HG03521 (cell line): Measurements from ENCODE around the gene TARBP1.
"Not testable (repeated sequence)": the region's sequence is repeated elsewhere in the genome, so short reads cannot be mapped to it uniquely, and the experiment has no call there.

Experiments
- ATAC-seq: cut with Tn5 transposase; IDR thresholded peaks from one replicate; pipeline ENCODE4 v1.9.1; 2021; ENCODE audit warnings: mild to moderate bottlenecking, moderate library complexity; ENCODE audit not compliant: unreplicated experiment

TARBP1 gene

GRCh38 chr1:234368320-234369032, 110.5 kb downstream of the TARBP1 start:
- no peak for ATAC-seq

DNA sequence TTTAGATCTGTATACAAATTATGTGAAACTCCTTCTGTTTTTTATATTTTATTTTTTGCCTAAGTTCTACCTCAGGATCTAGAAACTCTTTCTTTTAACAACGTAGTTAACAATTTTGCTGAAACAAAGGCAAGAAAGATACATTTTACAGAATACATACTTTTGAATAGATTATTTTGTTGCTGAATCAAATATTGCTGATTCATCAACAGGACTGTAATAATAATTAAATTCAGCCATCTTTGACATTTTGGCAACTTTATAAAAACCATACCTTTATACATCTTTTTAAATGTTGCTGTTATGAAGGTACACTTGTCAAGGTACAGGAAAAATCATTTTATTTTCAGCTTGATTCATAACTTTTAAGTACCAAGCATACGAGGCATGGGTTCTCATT, 116.4 kb downstream of the TARBP1 start:
- ATAC-seq: no peak

DNA sequence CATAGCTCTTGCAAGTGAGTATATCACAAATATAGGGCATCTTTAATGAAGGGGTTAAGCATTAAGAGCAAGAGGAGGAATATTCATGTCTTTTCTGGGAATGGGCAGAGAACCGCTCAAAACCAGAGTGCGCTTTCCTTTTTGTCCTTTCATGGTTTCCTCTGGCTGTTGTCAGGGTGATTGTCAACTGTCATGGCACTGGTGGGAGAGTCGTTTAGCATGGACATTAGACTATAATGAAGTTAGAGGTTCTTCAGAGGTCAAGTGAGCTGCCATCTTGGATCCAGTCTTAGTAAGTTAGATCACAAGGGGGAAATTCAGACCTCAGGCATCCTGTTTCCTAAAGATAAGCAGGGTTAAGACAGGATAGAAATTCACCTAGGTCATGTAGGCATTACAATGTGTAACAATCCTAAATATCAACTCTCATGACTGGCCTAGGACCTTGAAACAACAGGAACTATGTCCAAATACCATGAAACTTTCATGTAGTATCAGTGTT, 117.8 kb downstream of the TARBP1 start:
- ATAC-seq: no peak

DNA sequence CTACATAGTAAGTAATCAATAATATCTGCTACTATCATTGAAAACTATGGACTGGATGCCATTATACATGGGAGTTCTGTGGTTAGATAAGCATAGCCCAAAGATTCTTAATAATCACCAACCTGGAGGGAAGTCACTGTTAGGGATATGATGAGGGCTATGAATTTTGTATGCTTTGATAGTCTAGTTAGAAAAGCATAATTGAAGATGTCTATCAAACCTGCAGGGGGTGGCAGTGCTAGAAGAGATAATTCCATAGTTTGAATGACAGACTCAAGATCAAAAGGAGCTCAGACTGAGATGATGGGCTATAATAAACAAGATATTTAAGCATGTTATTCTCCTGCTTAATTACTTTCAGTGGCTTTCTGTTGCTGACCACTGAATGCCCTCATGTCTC, 121.1 kb downstream of the TARBP1 start:
- no peak for ATAC-seq

- not testable (repeated sequence) for ATAC-seq
Measured at GRCh38 chr1:234356615-234357269, 122.2 kb downstream of the TARBP1 start.

DNA sequence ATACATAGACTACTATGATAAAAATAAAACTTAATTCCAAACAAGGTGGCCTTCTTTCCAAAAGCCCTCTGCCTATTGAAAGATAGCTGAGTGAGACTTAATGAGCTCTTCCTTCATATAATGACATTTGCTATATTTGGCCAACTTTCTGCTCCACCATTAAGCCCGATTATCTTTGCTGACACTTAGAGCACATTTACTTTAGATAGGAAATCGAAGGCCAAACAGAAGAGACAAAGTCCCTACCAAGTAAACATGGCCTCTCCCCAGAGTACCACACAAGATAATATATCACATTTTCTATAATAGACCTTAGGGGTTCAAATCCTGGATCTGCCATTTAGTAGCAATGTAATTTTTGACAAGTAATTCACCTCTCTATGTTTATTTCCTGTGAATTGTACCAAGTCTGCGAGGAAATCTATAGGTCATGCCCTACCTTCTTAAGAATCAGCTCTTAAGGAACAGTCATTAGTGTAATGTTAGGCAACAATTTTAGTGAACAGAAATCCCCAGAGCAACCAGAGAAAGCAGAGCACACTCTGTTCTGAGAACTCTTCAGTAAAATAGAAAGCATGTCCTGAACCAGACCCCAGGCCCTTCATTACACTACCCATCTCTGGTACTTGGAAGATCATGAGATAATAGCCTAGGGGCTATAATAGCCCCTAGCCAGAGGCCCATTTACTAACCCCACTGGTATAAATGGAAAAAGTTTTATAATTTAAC, 123.0 kb downstream of the TARBP1 start:
- no peak for ATAC-seq

DNA sequence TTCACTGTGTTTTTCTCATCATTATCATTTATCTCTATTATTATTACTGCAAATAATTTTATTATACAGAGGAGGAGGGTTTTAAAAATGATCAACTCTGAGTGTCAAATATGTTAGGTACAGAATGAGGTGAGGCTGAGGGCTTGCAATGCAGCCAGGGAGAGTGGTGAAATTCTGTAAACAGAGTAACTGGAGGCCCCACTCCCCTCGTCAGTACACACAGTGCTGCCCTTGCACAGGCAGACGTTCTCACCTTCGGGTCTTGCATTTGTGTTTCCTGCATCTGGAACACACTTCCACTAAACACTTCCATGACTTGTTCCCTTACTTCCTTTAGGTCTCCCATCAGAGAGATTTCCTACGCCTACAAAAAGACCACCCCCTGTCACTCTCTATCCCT, 130.0 kb downstream of the TARBP1 start:
- ATAC-seq: no peak

GRCh38 chr1:234345237-234345636, 133.7 kb downstream of the TARBP1 start:
- no peak for ATAC-seq

- ATAC-seq: no peak
Measured at GRCh38 chr1:234342774-234343173, 136.2 kb downstream of the TARBP1 start.
